Lower lobe of right lung (tissue), 2 donors: ENCODE data around the gene TBXAS1. TPM values are rescaled to one million over a fixed set of nuclear protein-coding genes. Genes with fewer than 3 reads are reported as not detected.

Source experiments
- ATAC-seq, 2 donors: fragments of 200-7000 bp; cut with Tn5 transposase; one replicate each; pipeline ENCODE4 v1.9.1; 2020 to 2022; ENCODE audit warnings: mild to moderate bottlenecking in 2 of 2, moderate library complexity in 2 of 2
- DNase-seq: peaks from one replicate; pipeline ENCODE4 v3.0.0-alpha.2; 2020
- H3K27ac ChIP-seq: fragments of 200-600 bp; one replicate; pipeline ENCODE4 v1.8.0; 2022
- H3K27me3 ChIP-seq: fragments of 200-600 bp; one replicate; pipeline ENCODE4 v1.8.0; 2022; ENCODE audit warnings: low read depth
- H3K36me3 ChIP-seq: fragments of 200-600 bp; one replicate; pipeline ENCODE4 v1.8.0; 2022; ENCODE audit warnings: mild to moderate bottlenecking
- H3K4me1 ChIP-seq: fragments of 200-600 bp; one replicate; pipeline ENCODE4 v1.8.0; 2022
- H3K4me3 ChIP-seq: fragments of 200-600 bp; one replicate; pipeline ENCODE4 v1.8.0; 2022; ENCODE audit warnings: mild to moderate bottlenecking
- H3K9me3 ChIP-seq: fragments of 200-600 bp; one replicate; pipeline ENCODE4 v1.8.0; 2022
- intact Hi-C: fragments of 100-400 bp; cut with DNase I; formaldehyde crosslinking; loops from one replicate; pipeline ENCODE4 v1.11.0; 2022
- total RNA-seq: library from RNA; stranded (reverse); fragmentation: NEBNext Ultra II Directional; extraction: Animal tissue kit (Norgen Biotek cat#: 25700); gene quantifications from one replicate; pipeline ENCODE4 v1.2.1, GENCODE V29; 2021
- TF ChIP-seq, protein P1 (sequence below): fragments of 200-600 bp; IDR thresholded peaks from one replicate; pipeline ENCODE4 v1.8.0; 2022; ENCODE audit warnings: antibody characterized with exemption, mild to moderate bottlenecking
- donor health status: DM: no; HTN: yes; CAD: no; lungs with severe emphysema.

The TBXAS1 gene
- total RNA-seq, 1 donor from 2014 or later = 92.6 TPM

GRCh38 chr7:139846297-139846696 lies 17.2 kb downstream of the TBXAS1 start:
- Histone ChIP-seq H3K9me3 (no peaks in the 10 kb centered on the region), H3K4me3 (no peak overlapping the region), H3K36me3 (no peaks in the 10 kb centered on the region), H3K27ac (no peak overlapping the region), H3K27me3 (no peaks in the 10 kb centered on the region), H3K4me1 (peaks cover 12% of the 10 kb centered on the region)
- DNase-seq (no peak), ATAC-seq (no peak)
- TF ChIP-seq, protein P1, sequence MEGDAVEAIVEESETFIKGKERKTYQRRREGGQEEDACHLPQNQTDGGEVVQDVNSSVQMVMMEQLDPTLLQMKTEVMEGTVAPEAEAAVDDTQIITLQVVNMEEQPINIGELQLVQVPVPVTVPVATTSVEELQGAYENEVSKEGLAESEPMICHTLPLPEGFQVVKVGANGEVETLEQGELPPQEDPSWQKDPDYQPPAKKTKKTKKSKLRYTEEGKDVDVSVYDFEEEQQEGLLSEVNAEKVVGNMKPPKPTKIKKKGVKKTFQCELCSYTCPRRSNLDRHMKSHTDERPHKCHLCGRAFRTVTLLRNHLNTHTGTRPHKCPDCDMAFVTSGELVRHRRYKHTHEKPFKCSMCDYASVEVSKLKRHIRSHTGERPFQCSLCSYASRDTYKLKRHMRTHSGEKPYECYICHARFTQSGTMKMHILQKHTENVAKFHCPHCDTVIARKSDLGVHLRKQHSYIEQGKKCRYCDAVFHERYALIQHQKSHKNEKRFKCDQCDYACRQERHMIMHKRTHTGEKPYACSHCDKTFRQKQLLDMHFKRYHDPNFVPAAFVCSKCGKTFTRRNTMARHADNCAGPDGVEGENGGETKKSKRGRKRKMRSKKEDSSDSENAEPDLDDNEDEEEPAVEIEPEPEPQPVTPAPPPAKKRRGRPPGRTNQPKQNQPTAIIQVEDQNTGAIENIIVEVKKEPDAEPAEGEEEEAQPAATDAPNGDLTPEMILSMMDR = no peak
- intact Hi-C loops = no loop called here

DNA sequence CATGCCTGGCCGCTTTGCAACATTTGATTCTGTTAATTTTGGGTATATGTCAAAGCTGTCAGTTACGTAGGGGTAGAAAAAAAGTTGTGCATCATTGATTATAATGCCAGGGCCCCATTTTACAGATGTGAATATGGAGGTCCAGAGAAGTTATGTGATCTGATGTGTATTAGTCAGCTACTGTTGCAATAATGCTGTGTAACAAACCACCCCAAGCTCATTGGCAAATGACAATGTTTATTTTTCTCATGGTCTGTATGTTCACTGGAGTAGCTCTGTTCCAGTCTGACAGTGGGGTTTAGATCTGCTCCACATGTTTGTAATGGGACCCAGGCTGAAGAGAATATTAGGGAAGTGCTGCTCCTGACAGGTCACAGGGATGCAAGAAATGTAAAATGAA lies 19.2 kb downstream of the TBXAS1 start:
- peaks cover 14% of the 10 kb centered on the region for H3K4me1 ChIP-seq

DNA sequence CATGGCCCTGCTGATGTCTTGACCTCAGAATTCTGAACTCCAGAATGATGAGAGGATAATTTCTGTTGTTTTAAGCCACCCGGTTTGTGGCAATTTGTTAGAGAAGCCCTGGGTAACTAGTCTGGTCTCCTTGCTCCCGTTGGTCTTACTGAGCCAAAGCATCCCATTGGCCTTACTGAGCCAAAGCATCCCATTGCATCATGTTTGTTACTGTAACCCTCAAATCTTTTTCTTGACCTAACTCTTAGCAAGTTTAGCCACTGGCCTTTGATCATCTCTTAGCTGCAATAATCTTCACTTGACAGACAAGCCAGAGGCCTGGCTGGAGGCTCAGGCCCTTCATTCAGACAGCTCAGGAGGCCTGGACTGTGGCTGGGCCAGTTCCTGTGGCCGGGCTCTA lies 21.8 kb downstream of the TBXAS1 start:
- DNase-seq (no peak), ATAC-seq (no peak)
- H3K9me3 ChIP-seq = no peaks in the 10 kb centered on the region
- no peak overlapping the region for H3K27ac ChIP-seq
- no peak overlapping the region for H3K4me3 ChIP-seq
- peaks cover 33% of the 10 kb centered on the region for H3K4me1 ChIP-seq
- TF ChIP-seq, protein P1 = no peak
- no peaks in the 10 kb centered on the region for H3K36me3 ChIP-seq
- no peaks in the 10 kb centered on the region for H3K27me3 ChIP-seq
- intact Hi-C loops = no loop called here

More for the DNA sequence above, 19.2 kb downstream of the TBXAS1 start:
- ATAC-seq (no peak), DNase-seq (no peak)
- H3K27me3 ChIP-seq = no peaks in the 10 kb centered on the region
- H3K9me3 ChIP-seq = no peaks in the 10 kb centered on the region
- TF ChIP-seq, protein P1 = no peak
- H3K4me3 ChIP-seq = no peak overlapping the region
- no peaks in the 10 kb centered on the region for H3K36me3 ChIP-seq
- no peak overlapping the region for H3K27ac ChIP-seq
- intact Hi-C loops = no loop called here

- no peak overlapping the region for H3K4me3 ChIP-seq
- no peaks in the 10 kb centered on the region for H3K27me3 ChIP-seq
- ATAC-seq (no peak), DNase-seq (no peak)
- H3K36me3 ChIP-seq = no peaks in the 10 kb centered on the region
- intact Hi-C loops = no loop called here
- TF ChIP-seq, protein P1 = no peak
- H3K27ac ChIP-seq = no peak overlapping the region
- H3K9me3 ChIP-seq = no peaks in the 10 kb centered on the region
- peaks cover 33% of the 10 kb centered on the region for H3K4me1 ChIP-seq
These were observed 22.9 kb downstream of the TBXAS1 start for GRCh38 chr7:139851770-139852481.

GRCh38 chr7:139852482-139852845 lies 23.4 kb downstream of the TBXAS1 start:
- TF ChIP-seq, protein P1 = no peak
- Histone ChIP-seq H3K4me1 (peaks cover 33% of the 10 kb centered on the region), H3K4me3 (no peak overlapping the region), H3K9me3 (no peaks in the 10 kb centered on the region), H3K27me3 (no peaks in the 10 kb centered on the region), H3K36me3 (no peaks in the 10 kb centered on the region), H3K27ac (no peak overlapping the region)
- intact Hi-C loops = no loop called here
- no peak for DNase-seq
- ATAC-seq = no peak
